ENCODE measurements around the gene ACYP2.

DNA sequence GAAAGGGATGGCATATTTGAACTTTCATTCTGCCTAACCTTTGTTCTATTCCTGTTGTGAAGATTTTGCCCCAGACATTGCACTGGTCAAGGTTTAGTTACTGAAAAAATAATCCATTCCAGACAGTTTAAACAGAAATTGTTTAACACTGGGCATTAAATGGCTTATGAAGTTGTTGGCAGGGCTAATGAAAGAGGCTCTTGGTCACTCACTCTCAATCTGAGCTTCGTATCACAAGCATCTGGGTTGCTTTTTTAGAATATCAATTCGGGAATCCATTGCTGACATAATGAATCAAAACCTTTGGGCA lies 8.0 kb upstream of the ACYP2 start:
- no peak for TF ChIP-seq ZNF274 (IDR thresholded peaks at IDR 0.05; ENCODE audit: low read depth, low read length)
- no peak for TF ChIP-seq SUZ12 (IDR thresholded peaks at IDR 0.05; ENCODE audit: extremely low read depth, insufficient read depth, insufficient read length)

All from NT2/D1 (cell line).